Measurements from ENCODE around the gene GDPD4.

DNA sequence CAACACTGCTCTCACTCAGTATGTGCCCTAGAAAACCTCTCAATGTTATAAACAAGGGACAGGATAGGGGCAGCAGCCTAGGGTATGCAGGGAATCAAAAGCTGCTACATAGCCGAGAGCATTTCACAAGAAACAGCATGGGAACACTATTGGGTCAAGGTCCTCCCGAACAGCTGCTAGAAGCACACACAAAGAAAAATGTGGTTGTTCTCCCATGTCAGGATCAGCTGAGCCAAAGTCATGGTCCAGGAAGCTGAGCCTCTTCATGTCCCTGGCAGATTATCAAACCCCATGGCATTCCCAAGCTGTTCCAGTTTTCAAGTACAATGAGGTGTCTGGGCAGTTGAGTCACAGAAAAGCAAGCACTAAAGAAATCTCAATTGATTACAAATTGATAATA is 21.0 kb upstream of the GDPD4 start:
- TF ChIP-seq POLR2AphosphoS5 (IDR thresholded peaks at IDR 0.05; ENCODE audit: low read depth, low read length) (no peak), SIN3A (IDR thresholded peaks at IDR 0.05; ENCODE audit: low read depth) (no peak), POLR2A (IDR thresholded peaks at IDR 0.05; ENCODE audit: borderline replicate concordance, extremely low read depth, insufficient read depth, insufficient read length) (no peak), TCF7L2 (IDR thresholded peaks at IDR 0.05; ENCODE audit: borderline replicate concordance, extremely low read depth, insufficient read depth, insufficient read length) (no peak), SP1 (IDR thresholded peaks at IDR 0.05; ENCODE audit: low read depth) (no peak), ZNF274 (IDR thresholded peaks at IDR 0.05; ENCODE audit: low read depth, low read length) (no peak), EZH2 (IDR thresholded peaks at IDR 0.05) (no peak), FOSL1 (IDR thresholded peaks at IDR 0.05; ENCODE audit: low read depth) (no peak), CEBPB (IDR thresholded peaks at IDR 0.05; ENCODE audit: low read depth) (no peak)
- TF ChIP-seq, protein P1, sequence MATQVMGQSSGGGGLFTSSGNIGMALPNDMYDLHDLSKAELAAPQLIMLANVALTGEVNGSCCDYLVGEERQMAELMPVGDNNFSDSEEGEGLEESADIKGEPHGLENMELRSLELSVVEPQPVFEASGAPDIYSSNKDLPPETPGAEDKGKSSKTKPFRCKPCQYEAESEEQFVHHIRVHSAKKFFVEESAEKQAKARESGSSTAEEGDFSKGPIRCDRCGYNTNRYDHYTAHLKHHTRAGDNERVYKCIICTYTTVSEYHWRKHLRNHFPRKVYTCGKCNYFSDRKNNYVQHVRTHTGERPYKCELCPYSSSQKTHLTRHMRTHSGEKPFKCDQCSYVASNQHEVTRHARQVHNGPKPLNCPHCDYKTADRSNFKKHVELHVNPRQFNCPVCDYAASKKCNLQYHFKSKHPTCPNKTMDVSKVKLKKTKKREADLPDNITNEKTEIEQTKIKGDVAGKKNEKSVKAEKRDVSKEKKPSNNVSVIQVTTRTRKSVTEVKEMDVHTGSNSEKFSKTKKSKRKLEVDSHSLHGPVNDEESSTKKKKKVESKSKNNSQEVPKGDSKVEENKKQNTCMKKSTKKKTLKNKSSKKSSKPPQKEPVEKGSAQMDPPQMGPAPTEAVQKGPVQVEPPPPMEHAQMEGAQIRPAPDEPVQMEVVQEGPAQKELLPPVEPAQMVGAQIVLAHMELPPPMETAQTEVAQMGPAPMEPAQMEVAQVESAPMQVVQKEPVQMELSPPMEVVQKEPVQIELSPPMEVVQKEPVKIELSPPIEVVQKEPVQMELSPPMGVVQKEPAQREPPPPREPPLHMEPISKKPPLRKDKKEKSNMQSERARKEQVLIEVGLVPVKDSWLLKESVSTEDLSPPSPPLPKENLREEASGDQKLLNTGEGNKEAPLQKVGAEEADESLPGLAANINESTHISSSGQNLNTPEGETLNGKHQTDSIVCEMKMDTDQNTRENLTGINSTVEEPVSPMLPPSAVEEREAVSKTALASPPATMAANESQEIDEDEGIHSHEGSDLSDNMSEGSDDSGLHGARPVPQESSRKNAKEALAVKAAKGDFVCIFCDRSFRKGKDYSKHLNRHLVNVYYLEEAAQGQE (IDR thresholded peaks at IDR 0.05; ENCODE audit: low read depth): no peak
- TF ChIP-seq, protein P2, sequence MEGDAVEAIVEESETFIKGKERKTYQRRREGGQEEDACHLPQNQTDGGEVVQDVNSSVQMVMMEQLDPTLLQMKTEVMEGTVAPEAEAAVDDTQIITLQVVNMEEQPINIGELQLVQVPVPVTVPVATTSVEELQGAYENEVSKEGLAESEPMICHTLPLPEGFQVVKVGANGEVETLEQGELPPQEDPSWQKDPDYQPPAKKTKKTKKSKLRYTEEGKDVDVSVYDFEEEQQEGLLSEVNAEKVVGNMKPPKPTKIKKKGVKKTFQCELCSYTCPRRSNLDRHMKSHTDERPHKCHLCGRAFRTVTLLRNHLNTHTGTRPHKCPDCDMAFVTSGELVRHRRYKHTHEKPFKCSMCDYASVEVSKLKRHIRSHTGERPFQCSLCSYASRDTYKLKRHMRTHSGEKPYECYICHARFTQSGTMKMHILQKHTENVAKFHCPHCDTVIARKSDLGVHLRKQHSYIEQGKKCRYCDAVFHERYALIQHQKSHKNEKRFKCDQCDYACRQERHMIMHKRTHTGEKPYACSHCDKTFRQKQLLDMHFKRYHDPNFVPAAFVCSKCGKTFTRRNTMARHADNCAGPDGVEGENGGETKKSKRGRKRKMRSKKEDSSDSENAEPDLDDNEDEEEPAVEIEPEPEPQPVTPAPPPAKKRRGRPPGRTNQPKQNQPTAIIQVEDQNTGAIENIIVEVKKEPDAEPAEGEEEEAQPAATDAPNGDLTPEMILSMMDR (IDR thresholded peaks at IDR 0.05 in 2 of 3, conservative IDR thresholded peaks at IDR 0.05 in 1 of 3; ENCODE audit: borderline replicate concordance in 1 of 3, insufficient read depth in 1 of 3, low read depth in 2 of 3, low read length in 2 of 3): no peak
- TF ChIP-seq, protein P3, sequence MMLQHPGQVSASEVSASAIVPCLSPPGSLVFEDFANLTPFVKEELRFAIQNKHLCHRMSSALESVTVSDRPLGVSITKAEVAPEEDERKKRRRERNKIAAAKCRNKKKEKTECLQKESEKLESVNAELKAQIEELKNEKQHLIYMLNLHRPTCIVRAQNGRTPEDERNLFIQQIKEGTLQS (IDR thresholded peaks at IDR 0.05): no peak
- TF ChIP-seq, protein P4, sequence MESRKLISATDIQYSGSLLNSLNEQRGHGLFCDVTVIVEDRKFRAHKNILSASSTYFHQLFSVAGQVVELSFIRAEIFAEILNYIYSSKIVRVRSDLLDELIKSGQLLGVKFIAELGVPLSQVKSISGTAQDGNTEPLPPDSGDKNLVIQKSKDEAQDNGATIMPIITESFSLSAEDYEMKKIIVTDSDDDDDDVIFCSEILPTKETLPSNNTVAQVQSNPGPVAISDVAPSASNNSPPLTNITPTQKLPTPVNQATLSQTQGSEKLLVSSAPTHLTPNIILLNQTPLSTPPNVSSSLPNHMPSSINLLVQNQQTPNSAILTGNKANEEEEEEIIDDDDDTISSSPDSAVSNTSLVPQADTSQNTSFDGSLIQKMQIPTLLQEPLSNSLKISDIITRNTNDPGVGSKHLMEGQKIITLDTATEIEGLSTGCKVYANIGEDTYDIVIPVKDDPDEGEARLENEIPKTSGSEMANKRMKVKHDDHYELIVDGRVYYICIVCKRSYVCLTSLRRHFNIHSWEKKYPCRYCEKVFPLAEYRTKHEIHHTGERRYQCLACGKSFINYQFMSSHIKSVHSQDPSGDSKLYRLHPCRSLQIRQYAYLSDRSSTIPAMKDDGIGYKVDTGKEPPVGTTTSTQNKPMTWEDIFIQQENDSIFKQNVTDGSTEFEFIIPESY (IDR thresholded peaks at IDR 0.05; ENCODE audit: extremely low read depth, insufficient replicate concordance, low read length): no peak
